Left ventricle myocardium superior (tissue), 1 donor: ENCODE results near the gene LRRC25. TPM values are rescaled to one million over a fixed set of nuclear protein-coding genes. Genes with fewer than 3 reads are reported as not detected.
A peak's percentile ranks its signal among the peaks of the same experiment; 100 is the strongest.

Experiments used
- ATAC-seq: fragments of 200-7000 bp; cut with Tn5 transposase; one replicate; pipeline ENCODE4 v1.9.1; 2020; ENCODE audit warnings: mild to moderate bottlenecking, moderate library complexity
- DNase-seq: peaks from one replicate; pipeline ENCODE4 v3.0.0-alpha.2; 2020
- intact Hi-C: fragments of 100-400 bp; cut with micrococcal nuclease; formaldehyde crosslinking; loops from one replicate; pipeline ENCODE4 v1.11.0; 2022
- total RNA-seq: library from RNA; stranded (reverse); fragmentation: NEBNext Ultra II Directional; extraction: Animal tissue kit (Norgen Biotek cat#: 25700); gene quantifications from one replicate; pipeline ENCODE4 v1.2.1, GENCODE V29; 2021
- donor health status: DM: no; HTN: yes; CAD: no; lungs with severe emphysema.

LRRC25 gene
- total RNA-seq, 1 donor from 2014 or later: 2.9 TPM

DNA sequence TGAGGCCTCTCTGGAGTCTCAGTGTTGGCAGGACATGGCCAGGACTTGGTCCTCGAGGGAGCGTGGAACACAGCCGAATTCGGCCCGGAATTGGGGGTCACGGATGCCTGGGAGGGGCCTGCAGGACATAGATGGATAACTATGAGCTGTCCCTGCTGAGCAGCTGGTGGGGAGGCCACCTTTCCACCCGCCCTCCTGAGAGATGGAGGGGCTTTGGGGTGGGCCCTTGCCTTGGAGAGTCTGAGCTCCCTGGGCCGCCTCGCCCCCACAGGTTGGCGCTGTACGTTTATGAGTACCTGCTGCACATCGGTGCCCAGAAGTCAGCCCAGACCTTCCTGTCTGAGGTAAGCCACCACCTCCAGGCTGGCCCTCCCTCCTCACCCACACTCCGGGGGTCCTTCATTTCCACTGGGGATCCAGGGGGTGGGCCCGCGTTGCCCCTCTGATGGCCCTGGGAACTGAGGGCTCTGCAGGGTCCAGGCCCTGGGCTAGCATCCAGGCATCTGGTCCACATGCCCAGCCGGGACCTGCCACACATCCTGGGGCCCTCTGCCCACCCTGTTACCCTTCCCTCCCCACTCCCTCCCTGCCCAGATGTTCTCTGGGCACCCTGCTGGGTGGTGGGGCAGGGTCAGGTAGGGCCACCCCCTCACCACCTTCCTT lies 29.8 kb upstream of the LRRC25 start:
- DNase-seq (peak; percentile 33), ATAC-seq (no peak)

DNA sequence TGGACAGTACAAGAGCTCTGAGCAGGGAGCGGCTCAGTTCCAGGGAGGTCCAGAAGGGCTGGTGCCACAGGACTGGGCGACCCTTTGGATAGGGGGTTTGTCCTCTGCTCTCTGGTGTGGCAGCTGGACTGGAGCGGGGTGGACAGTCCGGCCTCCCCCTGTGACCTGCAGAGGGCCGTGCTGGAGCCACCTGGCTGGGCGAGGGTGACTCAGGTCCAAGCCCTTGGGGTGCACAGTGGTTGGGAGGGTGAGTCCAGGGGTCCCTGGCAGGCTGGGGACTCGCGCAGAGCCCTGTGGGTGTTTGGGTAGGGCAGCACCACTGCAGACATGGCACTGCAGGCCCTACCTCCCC lies 29.0 kb upstream of the LRRC25 start:
- ATAC-seq (peak; percentile 0), DNase-seq (no peak)
- intact Hi-C loops: no loop called here

More for the DNA sequence above, 29.8 kb upstream of the LRRC25 start:
- intact Hi-C loops: no loop called here

DNA sequence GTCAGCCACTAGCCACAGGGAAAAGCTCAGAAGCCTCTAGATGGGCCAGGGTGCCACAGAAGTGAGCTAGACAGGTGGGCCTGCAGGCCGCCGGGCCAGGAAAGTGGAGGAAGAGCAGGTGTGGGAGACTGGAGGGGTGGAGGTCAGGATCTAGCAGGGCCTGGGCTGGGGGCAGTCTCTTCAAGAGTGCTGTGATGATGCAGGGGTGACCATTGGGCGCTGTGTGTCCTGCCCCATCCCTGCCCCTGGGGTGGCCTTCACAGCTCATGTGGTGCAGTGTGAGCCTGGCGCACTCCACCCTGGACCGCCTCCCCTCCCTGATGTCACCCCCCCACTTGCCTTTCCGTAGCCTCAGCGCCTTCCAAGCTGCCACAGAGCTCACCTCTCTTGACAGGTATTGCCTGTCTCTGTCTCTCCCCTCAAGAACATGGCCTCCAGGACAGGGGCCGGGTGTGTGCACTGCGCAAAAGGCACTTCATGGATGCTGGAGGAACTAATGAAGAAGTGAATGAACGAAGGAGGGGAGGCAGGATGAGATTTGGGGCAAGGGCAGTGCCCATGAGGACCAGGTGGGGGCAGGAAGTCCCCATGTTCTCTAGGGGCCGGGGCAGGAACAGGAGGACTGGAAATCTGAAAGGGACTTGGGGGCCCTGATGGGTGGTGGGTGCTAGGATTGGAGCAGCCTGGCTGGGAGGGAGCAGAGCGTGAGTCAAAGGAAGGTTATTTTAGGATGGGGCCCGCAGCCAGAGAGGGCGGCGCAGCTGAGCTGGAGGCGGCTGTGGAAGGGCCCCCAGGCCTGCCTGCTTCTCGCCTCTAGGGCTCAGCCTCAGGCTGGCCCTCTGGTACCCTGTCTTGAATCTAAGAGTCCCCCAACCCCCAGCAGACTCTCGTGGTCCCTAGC lies 28.3 kb upstream of the LRRC25 start:
- DNase-seq: peak; percentile 85
- intact Hi-C loops: no loop called here
- ATAC-seq: peak; percentile 71

DNA sequence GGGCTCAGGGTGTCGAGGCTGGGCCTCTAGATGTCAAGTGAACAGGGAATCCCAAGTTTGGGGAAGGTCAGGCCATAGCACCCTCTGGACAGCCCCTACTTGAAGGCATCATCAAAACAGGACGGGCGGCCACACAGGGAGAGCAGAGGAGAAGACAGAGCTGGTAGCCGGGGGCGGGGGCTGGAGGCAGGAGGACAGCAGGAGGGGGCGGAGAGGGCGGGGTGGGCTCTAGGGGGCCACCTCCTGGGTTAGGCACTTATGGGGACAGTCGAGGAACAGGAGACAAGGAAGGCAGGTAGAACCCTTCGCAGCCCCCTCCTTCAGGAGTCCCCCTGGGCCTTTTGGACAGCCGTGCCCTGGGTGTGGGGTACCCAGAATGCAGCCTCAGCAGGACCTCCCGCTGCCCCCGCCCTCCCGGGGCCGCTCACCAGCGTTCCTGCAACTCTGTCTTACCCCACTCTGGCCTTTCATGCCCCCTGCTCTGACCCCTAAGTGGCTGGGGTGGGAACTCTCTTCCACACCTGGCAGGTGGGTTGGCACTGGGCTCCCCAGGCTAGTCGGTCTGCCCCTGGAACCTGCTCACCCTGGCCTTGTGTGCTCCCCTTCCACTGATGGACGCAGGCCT lies 27.6 kb upstream of the LRRC25 start:
- ATAC-seq (no peak), DNase-seq (peak; percentile 35)
- intact Hi-C loops: no loop called here

DNA sequence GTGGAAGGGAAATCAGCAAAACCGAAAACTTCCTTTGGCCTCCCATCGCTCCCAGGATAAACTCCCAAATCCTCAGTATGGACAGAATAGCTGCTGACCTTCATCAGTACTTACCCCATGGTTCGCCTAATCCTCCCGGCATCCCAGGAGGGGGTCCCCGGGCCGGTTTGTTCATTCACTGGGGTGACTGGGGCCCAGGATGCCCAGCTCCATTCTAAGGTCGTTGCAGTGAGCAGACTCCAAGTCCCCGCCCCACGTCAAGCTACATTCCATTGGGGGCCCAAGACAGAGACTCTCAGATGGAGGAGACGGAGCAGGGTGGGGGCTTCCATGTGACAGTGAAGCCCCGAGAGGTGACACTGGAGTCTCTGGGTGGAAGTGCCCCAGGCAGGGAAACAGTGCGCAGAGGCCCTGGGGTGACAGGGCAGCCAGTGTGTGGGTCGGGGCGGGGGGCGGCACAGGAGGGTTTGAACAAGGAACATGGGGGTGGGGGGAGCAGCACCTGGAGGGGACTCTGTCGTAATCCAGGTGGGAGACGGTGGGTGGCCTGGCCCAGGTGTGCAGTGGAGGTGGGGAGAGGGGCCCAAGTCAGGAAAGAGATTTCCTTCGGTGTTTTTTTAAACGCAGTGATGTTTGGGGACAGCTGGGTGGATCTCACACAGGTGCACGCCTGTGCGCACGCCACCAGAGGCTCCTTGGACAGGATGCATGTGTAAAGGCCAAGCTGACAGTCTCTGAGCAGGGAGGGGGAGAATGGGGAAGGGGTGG lies 26.9 kb upstream of the LRRC25 start:
- intact Hi-C loops: no loop called here
- DNase-seq (no peak), ATAC-seq (no peak)

DNA sequence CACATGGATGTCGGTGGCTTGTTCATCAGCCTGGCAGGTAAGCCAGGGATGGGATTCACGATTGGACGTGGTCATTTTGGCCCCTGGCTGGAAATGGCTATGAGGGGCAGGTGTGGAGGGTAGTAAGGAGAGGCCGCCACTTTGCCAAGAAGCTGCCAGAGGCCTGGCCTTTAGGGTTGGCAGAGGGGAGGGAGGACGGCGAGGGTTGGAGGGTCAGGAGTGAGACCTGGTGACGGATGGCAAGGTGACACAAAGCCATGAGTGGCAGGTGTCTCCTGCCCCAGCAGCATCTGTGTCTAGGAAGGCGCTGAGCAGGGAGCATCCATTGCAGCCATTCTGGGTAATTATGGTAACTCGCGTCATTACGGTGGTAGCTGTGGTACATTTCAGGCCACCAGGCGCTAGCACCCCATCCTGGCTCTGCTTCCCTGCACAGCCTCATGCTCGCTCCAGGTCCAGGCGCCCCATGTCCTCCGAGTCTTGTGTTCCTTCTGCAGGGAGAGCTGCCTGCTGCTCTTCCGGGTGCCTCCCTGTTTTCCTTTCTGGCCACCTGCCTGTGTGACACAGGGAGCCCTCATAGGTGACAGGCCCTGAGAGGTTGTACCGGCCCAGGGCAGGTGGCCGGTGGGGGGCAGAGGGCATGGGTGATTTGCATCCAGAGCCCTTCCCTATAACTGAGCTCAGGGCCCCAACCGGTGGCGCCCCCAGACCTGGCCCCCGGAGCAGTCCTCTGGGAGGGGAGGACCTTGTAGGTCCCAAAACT lies 26.0 kb upstream of the LRRC25 start:
- ATAC-seq (no peak), DNase-seq (no peak)
- intact Hi-C loops: no loop called here

DNA sequence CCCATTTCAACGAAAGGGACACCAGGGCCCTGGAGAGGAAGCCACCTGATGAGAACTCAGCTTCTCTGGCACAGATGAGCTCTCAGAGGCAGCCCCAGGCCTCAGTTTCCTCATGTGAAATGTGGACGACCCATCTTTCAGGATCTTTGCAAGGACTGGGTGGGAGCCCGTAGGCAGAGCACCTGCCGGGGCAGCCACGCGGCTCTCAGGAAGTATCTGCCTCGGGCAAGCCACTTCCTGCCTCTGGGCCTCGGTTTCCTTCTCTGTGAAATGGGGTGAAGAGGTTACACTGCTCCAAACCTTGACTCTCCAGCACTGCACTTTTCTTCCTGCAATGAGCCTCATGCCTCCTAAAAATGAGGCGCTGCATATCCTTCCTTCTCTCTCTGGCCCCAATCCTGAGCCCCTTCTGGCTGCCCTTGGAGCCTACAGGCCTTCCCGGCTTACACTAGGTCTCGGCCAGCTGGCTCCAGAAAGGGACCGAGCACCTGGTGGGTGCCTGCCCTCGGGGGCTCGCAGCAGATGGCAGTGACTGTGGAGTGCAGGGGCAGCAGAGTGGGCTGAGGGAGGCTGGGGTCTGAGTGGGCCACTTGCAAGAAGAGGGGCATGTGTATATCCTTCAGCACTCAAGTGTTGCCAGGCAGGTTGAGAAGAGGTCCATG lies 25.2 kb upstream of the LRRC25 start:
- intact Hi-C loops: no loop called here
- no peak for DNase-seq
- no peak for ATAC-seq

DNA sequence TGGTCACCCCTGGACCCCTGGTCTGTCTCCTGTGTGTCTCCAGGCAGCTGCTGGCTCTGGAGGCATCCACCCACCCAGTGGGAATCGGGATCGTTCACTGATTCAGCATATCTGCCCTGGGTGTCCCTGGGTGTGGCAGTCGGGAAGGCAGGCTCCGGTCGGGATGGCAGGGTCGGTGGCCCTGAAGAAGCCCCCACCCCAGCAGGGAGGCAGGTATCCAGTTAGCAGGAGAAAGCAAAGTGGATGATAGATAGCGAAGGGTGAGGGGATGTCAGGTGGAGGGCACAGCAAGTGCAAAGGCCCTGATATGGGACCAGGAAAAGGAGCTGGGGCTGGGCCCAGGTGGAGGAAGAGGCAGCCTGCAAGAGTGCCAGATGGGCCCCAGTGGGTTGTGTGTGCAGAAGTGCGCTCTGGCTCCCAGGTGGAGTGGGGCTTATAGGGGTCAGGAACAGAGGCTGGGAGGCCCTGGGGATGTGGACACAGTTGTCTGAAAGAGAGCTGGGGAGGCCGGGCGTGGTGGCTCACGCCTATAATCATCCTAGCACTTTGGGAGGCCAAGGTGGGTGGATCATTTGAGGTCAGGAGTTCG lies 24.0 kb upstream of the LRRC25 start:
- no peak for DNase-seq
- no peak for ATAC-seq
- intact Hi-C loops: no loop called here

DNA sequence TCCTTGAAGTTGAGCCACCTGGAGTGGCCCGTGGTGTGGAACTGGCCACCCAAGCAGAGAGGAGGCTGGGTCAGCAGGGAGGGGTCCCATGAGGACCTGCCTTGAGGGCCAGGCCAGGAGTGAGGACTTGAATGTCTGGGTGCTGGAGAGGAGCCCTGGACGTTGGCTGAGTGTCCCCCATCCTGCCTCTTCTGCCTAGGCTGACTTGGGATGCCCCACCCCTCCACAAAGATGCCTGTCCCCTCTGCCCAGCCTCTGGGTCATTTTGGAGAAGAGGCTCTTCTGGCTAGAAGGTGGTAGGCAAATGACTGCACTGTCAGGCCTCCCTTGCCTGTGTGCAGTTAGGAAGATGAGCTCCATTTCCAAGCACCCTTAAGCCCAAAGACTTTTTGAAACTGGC lies 23.5 kb upstream of the LRRC25 start:
- intact Hi-C loops: no loop called here
- no peak for DNase-seq
- ATAC-seq: no peak

DNA sequence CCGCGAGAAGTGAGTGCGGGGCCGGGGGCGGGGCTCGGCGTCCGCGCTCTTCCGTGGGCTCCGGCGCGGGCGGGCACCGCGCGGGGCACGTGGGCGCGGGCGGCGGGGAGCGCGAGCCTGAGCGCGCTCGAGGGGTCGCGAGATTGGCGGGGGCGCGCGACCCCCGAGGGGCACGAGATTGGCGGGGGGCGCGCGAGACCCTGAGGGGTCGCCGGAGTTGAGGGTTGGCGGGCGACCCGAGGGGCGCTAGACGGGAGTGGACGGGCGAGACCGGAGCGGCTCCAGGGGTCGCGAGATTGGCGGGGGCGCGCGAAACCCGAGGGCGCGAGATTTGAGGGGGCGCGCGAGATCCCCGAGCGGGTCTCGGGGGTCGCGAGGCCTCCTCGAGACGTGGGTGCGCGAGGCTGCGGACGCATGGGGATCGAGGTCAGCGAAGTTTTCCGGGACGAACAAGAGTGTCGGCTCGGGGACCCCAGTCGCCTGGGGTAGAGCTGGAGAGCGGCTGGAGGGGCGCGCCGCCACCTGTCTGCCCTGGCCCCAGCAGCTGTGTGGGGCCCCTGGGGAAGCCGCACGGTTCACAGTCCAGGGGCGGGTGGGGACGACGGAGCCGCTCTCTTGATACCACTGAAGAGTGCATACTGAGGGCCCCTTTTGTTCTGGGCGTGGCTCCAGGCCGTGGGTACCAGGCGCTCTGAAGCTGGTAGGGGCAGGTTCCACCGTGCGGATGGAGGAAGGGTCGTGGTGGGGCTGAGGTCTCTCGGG lies 22.5 kb upstream of the LRRC25 start:
- no peak for ATAC-seq

DNA sequence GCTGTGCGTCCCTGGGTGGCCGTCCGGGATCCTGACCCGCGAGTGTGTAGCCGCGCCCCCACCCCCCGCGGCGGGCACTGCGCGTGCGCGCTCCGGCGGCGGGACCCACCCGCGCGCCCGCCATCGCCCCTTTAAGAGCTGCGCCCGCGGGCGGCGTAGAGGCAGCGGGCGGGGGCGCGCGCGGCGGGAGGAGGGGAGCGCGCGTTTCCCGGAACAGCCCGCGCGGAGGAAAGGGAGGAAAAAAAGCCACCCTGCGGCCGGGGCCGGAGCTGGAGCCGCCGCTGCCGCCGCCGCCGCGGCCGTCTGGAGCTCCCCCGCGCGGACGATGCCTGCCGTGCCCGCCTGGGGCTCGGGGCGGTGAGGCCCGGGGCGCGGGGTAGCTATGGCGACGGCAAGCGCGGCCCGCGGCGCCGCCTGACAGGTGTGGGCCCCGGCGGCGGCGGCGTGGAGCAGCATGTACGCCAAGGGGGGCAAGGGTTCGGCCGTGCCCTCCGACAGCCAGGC lies 21.8 kb upstream of the LRRC25 start, which contains the start of gene SSBP4:
SSBP4 (plus strand) TSS at position 204 of the 504 bp plus-strand sequence; CDS start at position 455, 251 bp downstream.
- DNase-seq (peak; percentile 87), ATAC-seq (peak; percentile 24)
- intact Hi-C loops: no loop called here

More for the DNA sequence above, 22.5 kb upstream of the LRRC25 start:
- peak; percentile 59 for DNase-seq
- intact Hi-C loops: no loop called here

DNA sequence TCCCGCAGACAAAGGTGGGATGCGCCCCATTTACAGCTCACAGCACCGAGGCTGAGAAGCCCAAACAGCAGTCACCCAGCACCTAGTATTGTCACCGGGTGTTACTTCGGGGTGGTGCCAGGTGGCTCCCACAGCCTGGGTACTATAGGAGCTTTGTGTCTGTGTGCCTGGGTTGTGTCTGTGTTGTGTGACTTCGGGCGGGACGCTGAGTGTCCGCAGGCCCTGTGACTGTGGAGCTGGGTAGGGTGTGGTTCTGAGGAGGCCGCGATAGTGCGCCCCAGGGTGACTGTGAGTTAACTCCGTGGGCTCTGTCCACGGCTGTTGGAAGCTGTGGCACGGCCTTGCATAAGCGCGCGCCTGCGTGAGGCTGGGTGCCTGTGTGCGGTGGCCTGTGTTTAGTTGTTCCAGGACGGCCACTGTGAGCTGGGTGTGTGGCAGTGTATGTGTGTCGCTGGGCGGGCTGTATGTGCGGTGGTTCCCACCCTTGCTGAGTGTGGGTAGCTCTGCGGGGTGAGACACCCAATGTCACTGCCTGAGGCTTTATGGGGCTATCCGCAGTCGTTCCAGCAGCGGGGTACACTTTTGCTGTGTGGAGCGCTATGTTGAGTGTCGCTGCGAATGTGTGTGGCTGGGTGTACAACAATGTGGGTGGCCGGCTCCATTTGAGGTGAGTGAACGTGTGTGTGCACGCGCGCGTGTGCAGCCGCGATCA lies 21.2 kb upstream of the LRRC25 start:
- intact Hi-C loops: no loop called here
- ATAC-seq: peak; percentile 1
- DNase-seq: peak; percentile 73

DNA sequence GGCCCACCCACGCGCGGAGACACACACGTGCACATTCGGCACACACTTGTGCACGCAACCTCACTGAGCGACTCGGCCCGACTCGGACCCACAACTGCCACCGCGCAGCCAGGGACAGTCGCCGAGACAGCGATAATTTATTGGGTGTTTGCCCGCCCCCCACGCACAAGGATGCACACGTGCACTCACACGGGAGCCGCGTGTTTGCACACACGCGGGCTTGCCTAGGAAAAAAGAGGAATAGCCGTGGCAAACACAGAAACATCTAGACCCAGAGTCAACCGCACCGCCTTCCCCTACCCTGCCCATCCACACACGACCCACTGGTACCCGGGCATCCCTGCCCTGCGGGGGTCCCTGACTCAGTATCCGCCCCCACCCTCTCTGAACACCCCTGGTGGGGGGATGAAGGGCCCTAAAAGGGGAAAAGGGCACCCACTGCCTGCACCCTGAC lies 20.6 kb upstream of the LRRC25 start:
- no peak for DNase-seq
- no peak for ATAC-seq
- intact Hi-C loops: no loop called here

DNA sequence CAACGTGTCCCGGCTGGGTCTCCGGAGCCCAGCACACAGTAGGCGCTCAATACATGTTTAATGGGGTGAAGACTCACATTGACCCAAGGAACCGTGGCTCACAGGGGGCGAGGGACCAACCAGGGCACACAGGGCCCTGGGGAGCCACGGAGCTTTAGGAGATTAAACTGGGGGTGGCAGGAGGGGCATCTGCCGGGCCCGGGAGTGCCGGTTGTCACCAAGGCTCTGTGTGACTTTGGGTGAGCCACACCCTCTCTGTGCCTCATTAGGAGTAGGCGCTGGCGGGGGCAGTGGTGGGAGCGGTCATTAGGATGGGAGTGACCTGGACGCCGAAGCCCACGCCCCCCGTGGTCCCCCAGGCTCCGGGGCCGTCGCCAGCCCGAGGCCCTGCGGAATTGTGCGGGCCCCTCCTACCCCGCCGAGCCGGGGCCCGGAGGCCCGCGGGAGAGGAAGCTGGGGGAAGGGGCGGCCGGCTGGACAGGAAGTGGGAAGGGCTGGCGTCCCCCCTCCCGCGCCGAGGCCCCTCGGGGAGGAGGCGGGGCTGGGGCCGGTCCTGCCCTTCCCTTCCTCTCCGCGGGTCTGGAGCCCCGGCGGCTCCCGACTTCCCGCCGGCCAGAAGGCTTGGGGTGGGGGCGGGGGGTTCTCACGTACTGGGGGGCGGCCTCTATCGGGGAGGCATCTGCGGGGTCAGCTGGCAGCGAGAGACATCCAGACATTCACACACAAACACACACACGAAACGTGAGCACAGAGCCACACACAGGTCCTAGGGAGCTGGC lies 20.0 kb upstream of the LRRC25 start:
- intact Hi-C loops: no loop called here
- DNase-seq (peak; percentile 92), ATAC-seq (peak; percentile 64)

DNA sequence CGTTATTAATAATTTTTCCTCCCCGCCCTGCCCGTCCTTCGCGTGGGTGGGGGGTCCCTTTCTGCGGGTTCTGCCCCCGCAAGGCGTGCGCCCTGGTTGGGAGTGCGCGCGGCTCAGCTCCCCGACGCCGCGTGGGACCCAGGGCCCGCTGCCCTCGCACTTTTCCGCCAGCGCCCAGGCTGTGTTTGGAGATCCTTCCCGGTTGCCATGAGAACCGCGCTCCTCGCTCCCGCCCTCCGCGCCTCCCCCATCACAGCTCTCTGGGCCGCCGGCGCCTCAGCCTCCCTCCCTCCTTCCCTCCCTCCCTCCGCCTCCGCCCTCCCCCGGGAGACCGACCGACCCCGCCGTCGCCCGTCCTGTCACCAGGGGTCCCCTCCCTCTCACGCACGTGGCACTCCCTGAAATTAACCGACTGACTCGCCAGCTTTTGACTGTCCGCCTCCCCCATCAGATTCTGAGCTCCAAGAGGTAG lies 19.4 kb upstream of the LRRC25 start:
- intact Hi-C loops: no loop called here
- ATAC-seq (peak; percentile 65), DNase-seq (peak; percentile 93)
